ENCODE data around the gene NOBOX. TPM values are rescaled to one million over a fixed set of nuclear protein-coding genes. Genes with fewer than 3 reads are reported as not detected.

The NOBOX gene
- total and polyA plus RNA-seq, 3 donors from 2014 or later: 1.1 to 1.6 (median 1.6) TPM

- H3K4me3 ChIP-seq: no peak overlapping the region
- TF ChIP-seq CTCF (IDR thresholded peaks at IDR 0.05): no peak
- no peak for TF ChIP-seq POLR2A (IDR thresholded peaks at IDR 0.05)
- H3K27me3 ChIP-seq: no peaks in the 10 kb centered on the region
- intact Hi-C loops (cut with DNase I; ENCODE audit: low total_unique reads): no loop called here
- no peaks in the 10 kb centered on the region for H3K9me3 ChIP-seq
- no peaks in the 10 kb centered on the region for H3K4me1 ChIP-seq
- no peaks in the 10 kb centered on the region for H3K36me3 ChIP-seq (ENCODE audit: low read depth, missing control alignments)
- DNase-seq: no peak
- no peak overlapping the region for H3K27ac ChIP-seq
- WGBS, 2 donors: 83 to 84% methylated on average over 9 of the region's 9 CpGs
Measured at GRCh38 chr7:144398291-144398690, 5.2 kb downstream of the NOBOX start.

DNA sequence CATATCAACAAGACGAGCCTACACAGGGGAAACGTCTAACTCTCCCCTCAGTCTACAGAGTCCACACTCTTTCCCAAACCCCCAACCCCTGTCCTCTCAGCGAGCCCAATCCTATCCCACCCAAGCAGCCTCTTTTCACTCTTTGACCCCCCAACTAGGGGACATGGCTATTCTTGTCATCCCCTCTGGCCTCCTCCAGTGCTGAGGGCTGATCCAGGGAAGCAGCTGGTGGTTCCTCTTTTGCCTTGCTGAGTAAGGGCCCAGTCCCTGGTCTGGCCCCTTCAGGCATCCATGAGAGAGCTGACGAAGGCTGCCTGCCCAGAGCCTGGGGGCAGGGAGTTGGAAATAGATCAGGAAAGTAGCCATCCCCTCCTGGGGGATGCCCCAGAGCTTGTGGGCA is 6.4 kb downstream of the NOBOX start:
- Histone ChIP-seq H3K27ac (no peak overlapping the region), H3K9me3 (no peaks in the 10 kb centered on the region), H3K4me1 (no peaks in the 10 kb centered on the region), H3K4me3 (no peak overlapping the region), H3K36me3 (ENCODE audit: low read depth, missing control alignments) (no peaks in the 10 kb centered on the region), H3K27me3 (no peaks in the 10 kb centered on the region)
- TF ChIP-seq CTCF (IDR thresholded peaks at IDR 0.05) (no peak), POLR2A (IDR thresholded peaks at IDR 0.05) (no peak)
- intact Hi-C loops (cut with DNase I; ENCODE audit: low total_unique reads): no loop called here
- DNase-seq: no peak
- WGBS, 2 donors: 75 to 92% methylated on average over 4 of the region's 4 CpGs

DNA sequence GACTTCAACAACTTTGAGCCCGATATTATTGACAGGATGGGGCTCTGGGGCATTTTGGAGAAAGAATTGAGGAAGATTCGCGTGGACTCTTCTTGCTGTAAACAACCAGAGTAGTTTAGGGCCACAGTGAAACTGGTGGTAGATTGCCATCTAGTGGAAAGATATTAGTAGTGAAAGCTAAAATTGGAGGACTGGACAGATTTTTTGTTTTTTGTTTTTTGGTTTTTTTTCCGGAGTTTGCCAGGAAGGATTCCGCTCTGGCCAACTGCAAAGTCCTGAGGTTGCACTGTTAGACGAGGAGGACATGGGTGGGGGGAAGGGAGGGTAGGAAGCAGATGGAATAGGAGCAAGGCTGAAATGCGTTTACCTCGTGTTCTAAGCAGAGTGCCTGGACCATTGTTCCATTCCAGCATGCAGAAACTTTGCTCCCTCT is 11.7 kb downstream of the NOBOX start:
- H3K4me1 ChIP-seq: peaks cover 6% of the 10 kb centered on the region
- H3K36me3 ChIP-seq (ENCODE audit: low read depth, missing control alignments): no peaks in the 10 kb centered on the region
- 18 to 35% methylated on average over 8 of the region's 8 CpGs for WGBS, 2 donors
- H3K9me3 ChIP-seq: no peaks in the 10 kb centered on the region
- no peak overlapping the region for H3K27ac ChIP-seq
- no peak for DNase-seq
- TF ChIP-seq POLR2A (IDR thresholded peaks at IDR 0.05) (no peak), CTCF (IDR thresholded peaks at IDR 0.05) (peak; percentile 54 to 68 (median 64))
- H3K27me3 ChIP-seq: no peaks in the 10 kb centered on the region
- intact Hi-C loops (cut with DNase I; ENCODE audit: low total_unique reads): no loop called here
- no peak overlapping the region for H3K4me3 ChIP-seq

DNA sequence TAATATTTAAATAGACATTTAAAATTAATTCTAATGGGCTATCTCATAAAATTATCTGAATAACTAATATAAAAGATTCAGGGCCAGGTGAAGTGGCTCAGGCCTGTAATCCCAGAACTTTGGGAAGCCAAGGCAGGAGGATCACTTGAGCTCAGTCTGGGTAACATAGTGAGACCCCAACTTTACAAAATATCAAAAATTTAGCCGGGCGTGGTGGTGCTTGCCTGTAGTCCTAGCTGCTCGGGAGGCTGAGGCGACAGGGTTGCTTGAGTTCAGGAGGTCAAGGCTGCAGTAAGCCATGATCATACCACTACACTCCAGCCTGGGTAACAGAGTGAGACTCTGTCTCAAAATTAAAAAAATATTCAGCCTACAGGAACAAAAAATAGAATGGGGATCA is 12.5 kb downstream of the NOBOX start:
- intact Hi-C loops (cut with DNase I; ENCODE audit: low total_unique reads): no loop called here
- H3K4me1 ChIP-seq: peaks cover 6% of the 10 kb centered on the region
- 72 to 82% methylated on average over 4 of the region's 4 CpGs for WGBS, 2 donors
- no peaks in the 10 kb centered on the region for H3K36me3 ChIP-seq (ENCODE audit: low read depth, missing control alignments)
- no peak for DNase-seq
- H3K9me3 ChIP-seq: no peaks in the 10 kb centered on the region
- no peak overlapping the region for H3K27ac ChIP-seq
- no peak overlapping the region for H3K4me3 ChIP-seq
- no peak for TF ChIP-seq POLR2A (IDR thresholded peaks at IDR 0.05)
- no peak for TF ChIP-seq CTCF (IDR thresholded peaks at IDR 0.05)
- H3K27me3 ChIP-seq: no peaks in the 10 kb centered on the region

DNA sequence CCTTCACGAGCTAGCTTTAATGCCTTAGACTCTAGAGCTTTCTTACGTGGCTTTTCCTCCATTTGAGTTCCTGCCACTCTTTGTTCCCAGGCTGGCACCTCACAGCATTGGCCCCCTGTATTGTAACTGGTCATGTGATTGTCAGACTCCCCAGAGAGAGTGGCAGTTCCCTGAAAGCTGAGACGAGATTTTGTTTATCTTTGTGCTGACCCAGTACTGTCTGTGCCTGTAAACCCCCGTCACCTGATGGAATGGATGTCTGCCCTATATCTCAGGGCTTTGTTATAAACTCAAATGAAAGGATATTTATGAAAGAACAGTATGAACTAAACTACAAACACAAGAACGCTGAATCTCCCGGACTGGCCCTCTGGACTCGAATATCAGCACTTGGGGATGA is 13.0 kb downstream of the NOBOX start:
- Histone ChIP-seq H3K27ac (no peak overlapping the region), H3K4me3 (no peak overlapping the region), H3K4me1 (peaks cover 6% of the 10 kb centered on the region), H3K9me3 (no peaks in the 10 kb centered on the region), H3K36me3 (ENCODE audit: low read depth, missing control alignments) (no peaks in the 10 kb centered on the region), H3K27me3 (no peaks in the 10 kb centered on the region)
- TF ChIP-seq POLR2A (IDR thresholded peaks at IDR 0.05) (no peak), CTCF (IDR thresholded peaks at IDR 0.05) (no peak)
- intact Hi-C loops (cut with DNase I; ENCODE audit: low total_unique reads): no loop called here
- 29 to 50% methylated on average over 7 of the region's 7 CpGs for WGBS, 2 donors
- peak; percentile 24 for DNase-seq
